OCI-LY3 (cell line): ENCODE data around the gene FGF22.

ENCODE experiments used
- EZH2phosphoT487 ChIP-seq: fragments of 200-600 bp; shearing (Covaris generic); IDR thresholded peaks from 2 replicates; pipeline ENCODE4 v1.6.1; 2018; ENCODE audit warnings: antibody characterized with exemption, mixed run types, low read depth
- TF ChIP-seq, protein P1 (sequence below): fragments of 200-600, 300-600 bp; sonication (generic); IDR thresholded peaks from 2 replicates; pipeline ENCODE4 v1.5.1; 2014; ENCODE audit warnings: antibody characterized with exemption, low read length, low read depth

DNA sequence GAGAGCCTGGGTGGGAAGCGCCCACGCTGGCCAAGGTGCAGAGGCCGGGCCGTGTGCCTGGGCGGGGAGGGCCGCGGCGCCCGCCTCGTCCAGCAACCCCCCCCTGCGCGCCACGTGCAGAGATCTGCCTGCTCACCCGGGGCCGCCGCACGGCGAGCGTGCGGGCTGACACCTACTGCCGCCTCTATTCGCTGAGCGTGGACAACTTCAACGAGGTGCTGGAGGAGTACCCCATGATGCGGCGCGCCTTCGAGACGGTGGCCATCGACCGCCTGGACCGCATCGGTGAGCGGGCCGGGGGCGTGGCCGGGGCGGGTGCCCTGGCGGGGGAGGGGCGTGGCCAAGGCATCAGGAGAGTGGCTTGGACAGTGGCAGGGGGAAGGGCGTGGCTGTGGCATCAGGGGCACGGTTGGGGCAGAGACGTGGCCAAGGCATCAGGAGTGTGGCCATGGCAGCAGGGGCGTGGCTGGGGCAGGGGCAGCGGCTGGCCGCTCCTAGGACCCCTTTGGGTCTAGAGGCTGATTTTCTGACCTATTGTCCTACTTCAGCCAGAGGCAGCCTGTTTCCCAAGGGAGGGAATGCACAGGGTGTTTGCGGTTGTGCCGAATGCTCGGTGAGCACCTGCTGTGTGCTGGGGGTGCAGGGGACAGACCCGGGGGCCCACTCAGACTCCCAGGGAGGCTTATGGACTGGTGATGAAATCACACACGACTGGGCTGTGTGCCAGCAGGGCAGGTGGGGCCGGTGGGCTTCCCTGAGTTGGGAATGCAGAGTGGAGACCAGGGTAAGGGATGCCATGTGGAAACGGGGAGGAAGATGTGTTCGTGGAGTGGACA is 25.7 kb upstream of the FGF22 start:
- TF ChIP-seq, protein P1, sequence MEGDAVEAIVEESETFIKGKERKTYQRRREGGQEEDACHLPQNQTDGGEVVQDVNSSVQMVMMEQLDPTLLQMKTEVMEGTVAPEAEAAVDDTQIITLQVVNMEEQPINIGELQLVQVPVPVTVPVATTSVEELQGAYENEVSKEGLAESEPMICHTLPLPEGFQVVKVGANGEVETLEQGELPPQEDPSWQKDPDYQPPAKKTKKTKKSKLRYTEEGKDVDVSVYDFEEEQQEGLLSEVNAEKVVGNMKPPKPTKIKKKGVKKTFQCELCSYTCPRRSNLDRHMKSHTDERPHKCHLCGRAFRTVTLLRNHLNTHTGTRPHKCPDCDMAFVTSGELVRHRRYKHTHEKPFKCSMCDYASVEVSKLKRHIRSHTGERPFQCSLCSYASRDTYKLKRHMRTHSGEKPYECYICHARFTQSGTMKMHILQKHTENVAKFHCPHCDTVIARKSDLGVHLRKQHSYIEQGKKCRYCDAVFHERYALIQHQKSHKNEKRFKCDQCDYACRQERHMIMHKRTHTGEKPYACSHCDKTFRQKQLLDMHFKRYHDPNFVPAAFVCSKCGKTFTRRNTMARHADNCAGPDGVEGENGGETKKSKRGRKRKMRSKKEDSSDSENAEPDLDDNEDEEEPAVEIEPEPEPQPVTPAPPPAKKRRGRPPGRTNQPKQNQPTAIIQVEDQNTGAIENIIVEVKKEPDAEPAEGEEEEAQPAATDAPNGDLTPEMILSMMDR: no peak
- no peak for TF ChIP-seq EZH2phosphoT487
